HCT116 (cell line): ENCODE measurements around the gene FAT2.

Source experiments
- CTCF ChIP-seq, 3 experiments: fragments of 200-600 bp in 1 of 3; sonication (generic) in 1 of 3; IDR thresholded peaks in 2 of 3; conservative IDR thresholded peaks in 1 of 3; 2 replicates each; pipeline ENCODE4 v1.5.1; 2012 to 2017; ENCODE audit warnings: low read depth in 2 of 3, low read length in 2 of 3, antibody characterized with exemption in 1 of 3, borderline replicate concordance in 1 of 3, control low read depth in 1 of 3, mild to moderate bottlenecking in 1 of 3, mixed read lengths in 1 of 3, mixed run types in 1 of 3, moderate library complexity in 1 of 3; ENCODE audit not compliant: insufficient read depth in 1 of 3
- MAX ChIP-seq: IDR thresholded peaks from 2 replicates; pipeline ENCODE4 v1.6.1; 2012
- POLR2AphosphoS5 ChIP-seq: IDR thresholded peaks from 2 replicates; pipeline ENCODE4 v1.6.1; 2011; ENCODE audit warnings: mild to moderate bottlenecking, low read depth, low read length, moderate library complexity
- SRF ChIP-seq: IDR thresholded peaks from 2 replicates; pipeline ENCODE4 v1.6.1; 2012; ENCODE audit warnings: low read depth
- YY1 ChIP-seq: IDR thresholded peaks from 2 replicates; pipeline ENCODE4 v1.6.1; 2011; ENCODE audit warnings: low read length, low read depth, moderate library complexity, mild to moderate bottlenecking; ENCODE audit not compliant: insufficient replicate concordance; ENCODE audit errors: extremely low read depth
- TF ChIP-seq, protein P1 (sequence below): IDR thresholded peaks from 2 replicates; pipeline ENCODE4 v1.6.1; 2012

DNA sequence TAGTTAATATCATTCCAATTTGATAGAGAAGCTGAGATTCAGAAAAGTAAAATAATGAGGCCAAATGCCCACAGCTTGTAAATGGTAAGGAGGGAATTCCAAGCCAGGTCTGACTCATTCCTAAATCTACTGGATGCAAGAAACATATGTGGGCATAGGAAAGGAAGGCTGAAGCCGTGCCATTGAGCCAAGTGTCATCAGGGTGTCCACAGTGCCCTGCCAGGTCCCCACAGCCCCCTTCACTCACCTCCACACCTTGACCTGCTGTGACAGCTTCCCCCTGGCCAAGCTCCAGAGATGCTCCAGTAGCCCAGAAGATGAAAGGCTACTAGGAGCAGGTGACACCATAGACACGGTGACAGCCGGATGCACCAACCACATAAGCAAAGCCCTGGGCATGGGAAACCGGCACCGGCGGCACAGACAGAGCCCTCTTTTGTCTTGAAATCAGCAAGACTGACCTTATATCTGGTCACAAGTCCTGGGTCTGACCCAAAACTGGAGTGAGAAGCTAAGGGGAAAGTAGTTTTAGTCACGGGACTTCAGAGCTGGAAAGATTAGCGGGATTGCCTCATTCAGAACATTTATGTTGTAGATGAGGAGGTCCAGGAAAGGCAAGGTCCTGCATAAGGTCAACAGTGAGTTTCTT is 20.1 kb upstream of the FAT2 start:
- TF ChIP-seq, protein P1, sequence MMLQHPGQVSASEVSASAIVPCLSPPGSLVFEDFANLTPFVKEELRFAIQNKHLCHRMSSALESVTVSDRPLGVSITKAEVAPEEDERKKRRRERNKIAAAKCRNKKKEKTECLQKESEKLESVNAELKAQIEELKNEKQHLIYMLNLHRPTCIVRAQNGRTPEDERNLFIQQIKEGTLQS = no peak
- no peak for TF ChIP-seq SRF
- no peak for TF ChIP-seq MAX
- no peak for TF ChIP-seq CTCF (IDR thresholded peaks at IDR 0.05 in 2 of 3, conservative IDR thresholded peaks at IDR 0.05 in 1 of 3; ENCODE audit: borderline replicate concordance in 1 of 3, insufficient read depth in 1 of 3, low read depth in 2 of 3, low read length in 2 of 3)
- TF ChIP-seq YY1 = no peak
- TF ChIP-seq POLR2AphosphoS5 = no peak
